PFSK-1 (cell line): ENCODE measurements around the gene NT5C3B.

Experiments used
- FOXP2 ChIP-seq: optimal IDR thresholded peaks from 2 replicates; pipeline ENCODE3; 2011; ENCODE audit warnings: borderline replicate concordance, control low read depth, inconsistent platforms; ENCODE audit not compliant: insufficient read depth; ENCODE audit errors: extremely low read length, extremely low read depth
- POLR2AphosphoS5 ChIP-seq: IDR thresholded peaks from 2 replicates; pipeline ENCODE4 v1.6.1; 2012; ENCODE audit warnings: low read depth, mild to moderate bottlenecking, control low read depth, low read length, moderate library complexity
- REST ChIP-seq, 2 experiments: IDR thresholded peaks; 2 replicates each; pipeline versions ENCODE4 v1.6.1 to v1.8.0; 2011 to 2012; ENCODE audit warnings: low read depth in 2 of 2, low read length in 2 of 2, control low read depth in 1 of 2, inconsistent platforms in 1 of 2, mild to moderate bottlenecking in 1 of 2, moderate library complexity in 1 of 2; ENCODE audit not compliant: insufficient read depth in 1 of 2
- SIN3A ChIP-seq: IDR thresholded peaks from 2 replicates; pipeline ENCODE4 v1.6.1; 2012; ENCODE audit warnings: mild to moderate bottlenecking, low read length, moderate library complexity, borderline replicate concordance; ENCODE audit not compliant: insufficient read depth
- TAF1 ChIP-seq: IDR thresholded peaks from 2 replicates; pipeline ENCODE4 v1.6.1; 2012; ENCODE audit warnings: low read length, control low read depth, borderline replicate concordance; ENCODE audit not compliant: insufficient read depth

The NT5C3B gene

GRCh38 chr17:41787021-41787418 lies 49.0 kb downstream of the NT5C3B start:
- TF ChIP-seq SIN3A (no peak), POLR2AphosphoS5 (no peak), TAF1 (no peak), FOXP2 (no peak), REST (IDR thresholded peaks at IDR 0.05; ENCODE audit: insufficient read depth in 1 of 2, low read depth in 2 of 2, low read length in 2 of 2) (no peak)

GRCh38 chr17:41786227-41787020 lies 49.6 kb downstream of the NT5C3B start, which contains the start of gene JUP:
TSS of gene JUP (minus strand) at chr17:41786711. CDS start at chr17:41771854, 14,857 bp downstream.
- no peak for TF ChIP-seq POLR2AphosphoS5
- TF ChIP-seq SIN3A = no peak
- 0 out of 4 replicates have a peak, but pooled peaks of 1 of the 2 experiments have one; percentile 9 for TF ChIP-seq REST (IDR thresholded peaks at IDR 0.05; ENCODE audit: insufficient read depth in 1 of 2, low read depth in 2 of 2, low read length in 2 of 2)
- TF ChIP-seq TAF1 = no peak

- no peak for TF ChIP-seq REST (IDR thresholded peaks at IDR 0.05; ENCODE audit: insufficient read depth in 1 of 2, low read depth in 2 of 2, low read length in 2 of 2)
- TF ChIP-seq TAF1 = no peak
- no peak for TF ChIP-seq POLR2AphosphoS5
- no peak for TF ChIP-seq FOXP2
- no peak for TF ChIP-seq SIN3A
Measured at GRCh38 chr17:41785859-41786226, 50.2 kb downstream of the NT5C3B start.

- TF ChIP-seq FOXP2 (no peak), POLR2AphosphoS5 (no peak)
Measured at GRCh38 chr17:41785091-41785858, 50.8 kb downstream of the NT5C3B start.

GRCh38 chr17:41784207-41784744 lies 51.8 kb downstream of the NT5C3B start:
- no peak for TF ChIP-seq POLR2AphosphoS5
- TF ChIP-seq FOXP2 = no peak
- TF ChIP-seq SIN3A = no peak
- TF ChIP-seq TAF1 = no peak
- no peak for TF ChIP-seq REST (IDR thresholded peaks at IDR 0.05; ENCODE audit: insufficient read depth in 1 of 2, low read depth in 2 of 2, low read length in 2 of 2)
